Duodenal mucosa (tissue), 2 donors: ENCODE measurements around the gene MRPL10.

Experiments used
- H3K27ac ChIP-seq: one replicate; pipeline ENCODE4 v1.7.0; 2013; ENCODE audit warnings: low read depth, low read length
- H3K27me3 ChIP-seq, 2 donors: one replicate each; pipeline ENCODE4 v1.7.0; 2013; ENCODE audit warnings: low read length in 2 of 2, control low read depth in 1 of 2; ENCODE audit not compliant: insufficient read depth in 2 of 2, control insufficient read depth in 1 of 2
- H3K36me3 ChIP-seq, 2 donors: one replicate each; pipeline ENCODE4 v1.7.0; 2013; ENCODE audit warnings: low read length in 2 of 2, control low read depth in 1 of 2; ENCODE audit not compliant: insufficient read depth in 2 of 2, control insufficient read depth in 1 of 2
- H3K4me1 ChIP-seq, 2 donors: one replicate each; pipeline ENCODE4 v1.7.0; 2013; ENCODE audit warnings: low read length in 2 of 2, control low read depth in 1 of 2; ENCODE audit not compliant: insufficient read depth in 2 of 2, control insufficient read depth in 1 of 2
- H3K4me3 ChIP-seq, 2 donors: one replicate each; pipeline ENCODE4 v1.7.0; 2013; ENCODE audit warnings: low read length in 2 of 2, low read depth in 1 of 2
- H3K9ac ChIP-seq, 2 donors: one replicate each; pipeline ENCODE4 v1.7.0; 2013; ENCODE audit warnings: low read length in 2 of 2, low read depth in 1 of 2
- H3K9me3 ChIP-seq, 2 donors: one replicate each; pipeline ENCODE4 v1.7.0; 2013; ENCODE audit warnings: low read length in 2 of 2, control low read depth in 1 of 2; ENCODE audit not compliant: control insufficient read depth in 1 of 2

The MRPL10 gene

DNA sequence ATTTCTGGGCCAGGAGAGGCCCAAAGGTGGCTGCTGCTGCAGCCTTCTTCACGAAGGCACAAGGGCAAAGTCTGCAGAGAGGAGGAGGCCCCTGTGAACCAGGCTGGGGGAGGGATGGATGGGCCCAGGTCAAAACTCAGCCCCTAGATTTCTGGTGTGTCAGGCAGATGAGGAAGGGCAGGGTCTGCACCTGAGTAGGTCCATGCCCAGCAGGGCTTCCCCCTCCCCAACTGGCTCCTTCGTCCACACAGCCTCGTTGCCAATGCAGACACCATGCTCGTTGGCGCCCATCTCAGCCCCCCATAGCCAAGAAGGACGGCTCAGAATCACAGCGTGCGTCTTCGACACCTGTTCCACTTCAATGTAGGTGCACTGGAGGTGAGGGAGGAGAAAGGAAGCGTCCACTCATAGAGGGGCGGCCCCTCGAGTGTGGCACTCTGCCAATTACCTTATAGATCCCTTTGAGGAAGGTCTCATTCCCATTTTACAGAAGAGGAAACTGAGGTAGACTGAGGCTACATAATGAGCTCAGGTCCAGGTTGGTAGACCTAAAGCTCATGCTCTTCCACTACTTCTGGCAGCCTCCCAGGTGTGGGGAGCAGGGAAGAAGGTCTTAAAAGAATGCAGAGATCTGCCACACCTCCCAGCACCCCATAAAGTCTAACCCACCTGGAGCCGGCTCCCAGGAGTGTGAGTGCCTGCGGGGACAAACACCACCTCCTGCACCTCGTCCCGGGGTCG, 8.8 kb upstream of the MRPL10 start:
- Histone ChIP-seq H3K4me1 (peaks cover 39 to 40% of the 10 kb centered on the region in 2 donors), H3K27ac (no peak overlapping the region), H3K27me3 (peaks cover 0 to 6% of the 10 kb centered on the region in 2 donors), H3K9ac (peak overlapping the region; percentile 82 to 86), H3K9me3 (no peaks in the 10 kb centered on the region), H3K4me3 (peak overlapping the region; percentile 96 to 97), H3K36me3 (peaks cover 16 to 34% of the 10 kb centered on the region in 2 donors)

DNA sequence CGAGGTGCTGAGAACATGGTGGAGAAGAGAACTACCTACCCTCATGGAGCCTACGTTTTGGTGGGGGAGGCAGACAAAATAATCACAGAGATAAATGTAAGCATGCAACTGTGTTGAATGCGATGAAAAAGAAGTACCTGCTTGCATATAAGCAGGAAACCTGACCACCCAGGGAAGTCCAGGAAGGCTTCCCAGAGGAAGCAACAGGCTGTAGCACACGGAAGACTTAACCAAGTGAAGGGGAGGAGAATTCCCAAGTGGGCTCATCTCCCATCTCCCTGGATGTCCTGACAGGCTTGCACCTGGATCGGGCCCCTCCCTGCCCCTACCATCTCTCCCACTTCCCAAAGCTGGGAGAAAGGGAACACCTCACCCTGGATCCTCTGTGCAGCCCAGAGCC, 7.7 kb upstream of the MRPL10 start:
- H3K4me1 ChIP-seq: peaks cover 35 to 44% of the 10 kb centered on the region in 2 donors
- no peaks in the 10 kb centered on the region for H3K9me3 ChIP-seq
- no peak overlapping the region for H3K9ac ChIP-seq
- no peak overlapping the region for H3K4me3 ChIP-seq
- H3K36me3 ChIP-seq: peaks cover 16 to 34% of the 10 kb centered on the region in 2 donors
- peaks cover 0 to under 1% of the 10 kb centered on the region in 2 donors for H3K27me3 ChIP-seq
- no peak overlapping the region for H3K27ac ChIP-seq

DNA sequence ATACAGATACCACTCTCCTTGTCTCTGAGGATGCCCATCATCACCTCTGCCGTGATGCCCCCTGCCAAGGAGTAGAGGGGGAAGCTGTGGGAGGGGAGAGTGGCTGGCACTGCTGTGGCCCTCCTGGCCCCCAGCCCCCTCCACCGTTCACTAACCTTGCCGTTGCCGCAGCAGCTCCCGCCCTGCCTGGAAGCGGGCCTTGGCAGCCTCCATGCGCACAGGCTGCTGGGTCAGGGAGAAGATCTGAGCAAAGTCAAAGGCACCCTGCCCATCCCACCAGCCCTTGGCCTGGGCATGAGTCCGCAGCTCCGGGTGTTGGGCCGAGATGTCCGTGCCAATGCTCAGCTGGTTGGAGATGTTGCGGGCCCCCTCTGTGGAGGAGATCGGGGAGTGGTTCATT, 7.3 kb upstream of the MRPL10 start:
- Histone ChIP-seq H3K4me1 (peaks cover 30 to 44% of the 10 kb centered on the region in 2 donors), H3K36me3 (peaks cover 16 to 34% of the 10 kb centered on the region in 2 donors), H3K9ac (no peak overlapping the region), H3K27me3 (no peaks in the 10 kb centered on the region), H3K9me3 (no peaks in the 10 kb centered on the region), H3K27ac (no peak overlapping the region), H3K4me3 (no peak overlapping the region)

DNA sequence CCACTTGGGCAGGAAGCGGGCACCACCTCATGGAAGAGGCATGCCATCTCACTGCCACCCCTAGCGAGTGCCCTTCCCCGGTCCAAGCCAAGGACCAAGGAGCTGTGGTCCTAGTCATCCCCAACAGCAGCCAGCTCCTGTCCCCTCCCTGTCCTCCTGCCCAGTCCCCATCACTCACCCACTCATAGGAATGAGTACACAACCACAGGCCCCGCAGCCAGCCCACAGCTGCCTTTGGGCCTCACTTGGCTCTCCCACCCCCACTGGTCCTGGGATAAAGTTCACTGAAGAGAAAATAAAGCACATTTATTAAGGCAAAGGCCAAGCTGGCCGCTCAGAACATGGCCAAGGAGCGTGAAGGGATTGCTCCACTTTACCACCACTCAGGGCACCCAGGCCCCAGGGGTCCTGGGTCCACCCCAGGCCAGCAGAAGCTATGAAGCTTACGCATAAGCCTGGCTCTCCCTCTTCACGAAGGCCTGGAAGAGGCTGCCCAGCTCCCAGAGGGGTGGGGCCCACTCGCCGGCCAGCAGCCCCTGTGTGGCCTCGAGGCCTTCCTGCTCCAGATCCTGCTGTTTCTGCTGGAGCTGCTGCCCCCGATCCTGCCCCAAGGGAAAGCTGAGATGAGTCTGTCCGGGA, 6.2 kb upstream of the MRPL10 start:
- H3K9me3 ChIP-seq: no peaks in the 10 kb centered on the region
- peaks cover 25 to 35% of the 10 kb centered on the region in 2 donors for H3K4me1 ChIP-seq
- H3K27ac ChIP-seq: no peak overlapping the region
- peaks cover 16 to 34% of the 10 kb centered on the region in 2 donors for H3K36me3 ChIP-seq
- H3K4me3 ChIP-seq: no peak overlapping the region
- H3K27me3 ChIP-seq: no peaks in the 10 kb centered on the region
- no peak overlapping the region for H3K9ac ChIP-seq

DNA sequence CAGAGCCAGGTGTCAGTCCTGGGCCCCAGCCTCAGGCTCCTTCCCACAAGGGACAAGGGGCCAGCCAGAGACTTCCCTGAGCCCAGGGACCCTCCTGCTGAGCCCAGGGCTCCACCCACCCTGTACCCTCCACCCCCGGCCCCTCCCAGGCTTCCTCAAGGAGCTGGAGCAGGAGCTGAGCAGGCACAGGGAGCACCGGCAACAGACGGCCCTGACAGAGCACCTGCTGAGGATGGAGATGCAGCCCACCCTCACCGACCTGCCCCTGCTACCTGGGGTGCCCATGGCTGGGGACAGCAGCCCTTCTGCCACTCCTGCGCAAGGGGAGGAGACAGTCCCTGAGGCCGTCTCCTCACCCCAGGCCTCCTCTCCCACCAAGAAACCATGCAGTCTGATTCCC, 5.3 kb upstream of the MRPL10 start:
- Histone ChIP-seq H3K27ac (no peak overlapping the region), H3K27me3 (no peaks in the 10 kb centered on the region), H3K9me3 (no peaks in the 10 kb centered on the region), H3K9ac (no peak overlapping the region), H3K4me3 (no peak overlapping the region), H3K36me3 (peaks cover 16 to 34% of the 10 kb centered on the region in 2 donors), H3K4me1 (peaks cover 26 to 36% of the 10 kb centered on the region in 2 donors)

DNA sequence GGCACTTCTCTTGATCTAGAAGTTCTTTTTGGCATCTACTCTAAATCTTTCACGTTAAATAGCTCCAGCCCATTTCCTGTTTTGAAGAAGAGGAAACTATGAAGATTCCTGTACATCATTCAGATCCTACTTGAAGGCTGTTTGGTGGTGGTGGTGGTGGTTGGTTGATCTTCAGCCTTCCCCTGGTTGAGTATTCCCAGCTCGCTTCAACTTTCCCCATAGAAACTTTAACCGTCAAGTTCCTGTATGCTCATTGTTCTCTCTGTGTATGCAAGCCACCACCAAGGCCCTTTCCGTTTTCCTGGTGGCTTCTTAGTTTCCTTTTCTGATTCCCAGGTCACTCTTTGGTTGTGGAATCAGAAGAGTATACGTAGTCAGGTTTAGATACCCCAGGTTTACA, 3.4 kb upstream of the MRPL10 start:
- Histone ChIP-seq H3K9ac (no peak overlapping the region), H3K9me3 (no peaks in the 10 kb centered on the region), H3K27ac (no peak overlapping the region), H3K36me3 (peaks cover 16 to 34% of the 10 kb centered on the region in 2 donors), H3K4me3 (no peak overlapping the region), H3K4me1 (peaks cover 25 to 34% of the 10 kb centered on the region in 2 donors), H3K27me3 (no peaks in the 10 kb centered on the region)

DNA sequence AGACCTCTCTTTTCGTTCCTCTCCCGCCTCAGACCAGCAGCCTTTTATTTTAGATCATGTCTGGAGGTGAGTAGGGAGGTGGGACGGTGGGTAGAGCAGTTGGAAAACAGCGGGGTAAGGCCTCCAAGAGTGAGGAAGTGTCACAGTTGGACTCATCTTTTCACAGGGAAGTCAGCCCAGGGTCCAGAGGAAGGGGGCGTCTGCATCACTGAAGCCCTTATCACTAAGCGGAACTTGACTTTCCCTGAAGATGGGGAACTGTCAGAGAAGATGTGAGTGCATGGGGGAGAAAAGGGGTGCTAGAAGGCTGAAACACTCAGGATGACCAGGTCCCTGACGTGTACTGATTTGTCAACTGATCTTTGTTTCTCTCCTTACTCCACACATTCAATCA, 590 bp upstream of the MRPL10 start:
- H3K9me3 ChIP-seq: no peaks in the 10 kb centered on the region
- H3K27ac ChIP-seq: no peak overlapping the region
- H3K36me3 ChIP-seq: peaks cover 13 to 28% of the 10 kb centered on the region in 2 donors
- H3K4me3 ChIP-seq: peak overlapping the region; percentile 86 to 97
- H3K27me3 ChIP-seq: no peaks in the 10 kb centered on the region
- peak overlapping the region; percentile 70 for H3K9ac ChIP-seq
- H3K4me1 ChIP-seq: peaks cover 20 to 33% of the 10 kb centered on the region in 2 donors

DNA sequence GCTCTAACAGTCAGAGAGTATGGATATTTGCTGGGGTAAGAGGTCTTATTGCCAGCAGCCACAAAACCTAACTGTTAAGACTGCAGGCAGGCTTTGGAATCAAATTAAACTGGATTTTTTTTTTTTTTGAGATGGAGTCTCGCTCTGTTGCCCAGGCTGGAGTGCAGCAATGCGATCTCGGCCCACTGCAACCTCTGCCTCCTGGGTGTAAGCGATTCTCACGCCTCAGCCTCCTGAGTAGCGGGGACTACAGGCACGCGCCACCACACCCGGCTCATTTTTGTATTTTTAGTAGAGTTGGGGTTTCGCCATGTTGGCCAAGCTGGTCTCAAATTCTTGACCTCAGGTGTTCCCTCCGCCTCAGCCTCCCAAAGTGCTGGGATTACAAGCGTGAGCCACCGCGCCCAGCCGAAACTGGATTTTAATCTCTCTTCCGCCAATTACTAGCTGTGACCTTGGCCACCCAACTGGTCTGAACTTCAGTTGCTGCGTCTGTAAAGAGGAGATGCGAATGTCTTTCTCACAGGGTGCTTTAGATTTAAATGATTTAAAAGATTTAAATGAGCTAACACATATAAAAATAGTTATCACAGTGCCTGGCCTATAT, 842 bp downstream of the MRPL10 start:
- H3K4me3 ChIP-seq: peak overlapping the region; percentile 86 to 97

DNA sequence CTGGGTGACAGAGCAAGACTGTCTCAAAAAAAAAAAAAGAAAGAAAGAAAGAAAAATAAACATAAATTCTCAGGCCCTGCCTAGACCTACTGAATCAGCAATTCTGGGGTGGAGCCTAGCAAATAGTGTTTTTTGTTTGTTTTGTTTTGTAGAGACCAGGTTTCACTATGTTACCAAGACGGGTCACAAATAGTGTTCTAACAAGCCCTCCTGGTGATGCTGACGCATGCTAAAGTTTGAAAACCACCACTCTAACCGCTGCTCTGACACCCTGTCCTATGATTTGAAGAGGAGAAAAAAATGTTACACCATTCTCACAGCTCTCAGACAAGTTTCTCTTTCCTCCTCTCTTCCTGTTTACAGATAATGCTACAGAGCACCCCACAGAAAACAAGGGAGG, 1.5 kb downstream of the MRPL10 start:
- no peaks in the 10 kb centered on the region for H3K9me3 ChIP-seq
- H3K9ac ChIP-seq: no peak overlapping the region
- H3K27ac ChIP-seq: no peak overlapping the region
- H3K4me1 ChIP-seq: peaks cover 20 to 33% of the 10 kb centered on the region in 2 donors
- H3K4me3 ChIP-seq: peak overlapping the region; percentile 86 to 97
- no peaks in the 10 kb centered on the region for H3K27me3 ChIP-seq
- peaks cover 13 to 29% of the 10 kb centered on the region in 2 donors for H3K36me3 ChIP-seq

More for the DNA sequence above, 842 bp downstream of the MRPL10 start:
- Histone ChIP-seq H3K9ac (peak overlapping the region; percentile 70 to 73), H3K27me3 (no peaks in the 10 kb centered on the region), H3K9me3 (no peaks in the 10 kb centered on the region), H3K36me3 (peaks cover 14 to 27% of the 10 kb centered on the region in 2 donors), H3K27ac (peak overlapping the region; percentile 27), H3K4me1 (peaks cover 20 to 33% of the 10 kb centered on the region in 2 donors)

DNA sequence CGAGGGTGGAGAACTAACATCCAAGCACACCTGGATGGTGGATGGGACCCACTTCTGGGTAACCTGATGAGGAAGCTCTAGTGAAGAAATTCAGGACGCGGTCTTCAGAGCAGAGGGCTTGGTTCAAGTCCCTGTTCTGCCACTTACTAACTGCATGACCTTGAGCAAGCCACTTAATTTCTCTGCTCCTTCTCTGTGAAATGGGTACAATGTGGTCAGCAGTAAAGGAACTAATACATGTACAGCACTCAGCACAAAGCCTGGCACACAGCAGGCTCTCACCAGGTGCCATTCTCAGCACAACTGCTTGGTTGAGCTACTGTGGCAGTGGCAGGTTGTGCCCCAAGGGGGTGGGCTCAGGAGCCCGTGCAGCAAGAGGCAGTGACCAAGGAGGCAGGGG, 7.8 kb downstream of the MRPL10 start:
- H3K9ac ChIP-seq: no peak overlapping the region
- H3K27ac ChIP-seq: no peak overlapping the region
- no peak overlapping the region for H3K4me3 ChIP-seq
- H3K9me3 ChIP-seq: no peaks in the 10 kb centered on the region
- no peaks in the 10 kb centered on the region for H3K27me3 ChIP-seq
- H3K4me1 ChIP-seq: peaks cover 22 to 35% of the 10 kb centered on the region in 2 donors
- peaks cover 33 to 56% of the 10 kb centered on the region in 2 donors for H3K36me3 ChIP-seq
